IMR-90 (cell line): Measurements from ENCODE around the gene DHRS7B. TPM values are rescaled to one million over a fixed set of nuclear protein-coding genes. Genes with fewer than 3 reads are reported as not detected.
A peak's percentile ranks its signal among the peaks of the same experiment; 100 is the strongest.

Experiments used
- ATAC-seq: fragments of 200-7000 bp; cut with Tn5 transposase; 2 replicates; pipeline ENCODE4 v1.9.1; 2020; ENCODE audit warnings: low read depth, mild to moderate bottlenecking, moderate library complexity
- BruUV-seq: library from RNA; stranded (reverse); fragments of 400-500 nt; replicated peaks from 2 replicates; lab custom pipeline; 2021; lab: Mats Ljungman, UMichigan
- CTCF ChIA-PET: fragments of 300-600 bp; formaldehyde crosslinking; extraction: SDS; loops from one replicate; lab custom pipeline; 2021; ENCODE audit warnings: antibody characterized with exemption; lab: Yijun Ruan, JAX
- POLR2A ChIA-PET: fragments of 300-600 bp; sonication (Branson Sonifier 250); formaldehyde crosslinking; loops from one replicate; lab custom pipeline; 2022; ENCODE audit warnings: antibody characterized with exemption; ENCODE audit not compliant: unreplicated experiment; lab: Charles Lee
- DNase-seq: peaks from one replicate; pipeline ENCODE4 v3.0.0; 2013
- H2AFZ ChIP-seq: replicated peaks from 2 replicates; pipeline ENCODE3; 2013; ENCODE audit warnings: low read length, mild to moderate bottlenecking; ENCODE audit not compliant: poor library complexity
- H2AK5ac ChIP-seq: 2 replicates; pipeline ENCODE4 v1.6.1; 2013; ENCODE audit warnings: low read depth, low read length, inconsistent platforms
- H2AK9ac ChIP-seq: replicated peaks from 2 replicates; pipeline ENCODE3; 2013; ENCODE audit warnings: mild to moderate bottlenecking, low read depth, low read length, moderate library complexity; ENCODE audit not compliant: poor library complexity
- H2BK120ac ChIP-seq: 2 replicates; pipeline ENCODE4 v1.6.1; 2013; ENCODE audit warnings: low read depth, low read length, inconsistent platforms
- H2BK15ac ChIP-seq: 3 replicates; pipeline ENCODE4 v1.6.1; 2013; ENCODE audit warnings: low read depth, low read length, inconsistent platforms
- H2BK20ac ChIP-seq: 2 replicates; pipeline ENCODE4 v1.6.1; 2013; ENCODE audit warnings: low read depth, mild to moderate bottlenecking, inconsistent platforms, low read length, moderate library complexity
- H2BK5ac ChIP-seq: 2 replicates; pipeline ENCODE4 v1.6.1; 2013; ENCODE audit warnings: mild to moderate bottlenecking, low read depth, low read length, inconsistent platforms; ENCODE audit not compliant: poor library complexity, severe bottlenecking
- H3K14ac ChIP-seq: replicated peaks from 2 replicates; pipeline ENCODE4 v1.6.1; 2013; ENCODE audit warnings: low read depth, low read length, inconsistent platforms
- H3K18ac ChIP-seq: 2 replicates; pipeline ENCODE4 v1.6.1; 2013; ENCODE audit warnings: low read depth, low read length, control low read depth
- H3K23ac ChIP-seq: 2 replicates; pipeline ENCODE4 v1.6.1; 2013; ENCODE audit warnings: low read depth, low read length, inconsistent platforms
- H3K27ac ChIP-seq: 2 replicates; pipeline ENCODE4 v1.5.1; 2013; ENCODE audit warnings: mild to moderate bottlenecking, control low read depth, low read length; ENCODE audit not compliant: insufficient read depth
- H3K27me3 ChIP-seq: 2 replicates; pipeline ENCODE4 v1.6.1; 2013; ENCODE audit warnings: low read length; ENCODE audit not compliant: control insufficient read depth, insufficient read depth
- H3K36me3 ChIP-seq: 2 replicates; pipeline ENCODE4 v1.6.1; 2013; ENCODE audit warnings: low read length, mixed read lengths; ENCODE audit not compliant: control insufficient read depth, insufficient read depth
- H3K4ac ChIP-seq: 2 replicates; pipeline ENCODE4 v1.6.1; 2013; ENCODE audit warnings: low read depth, low read length, inconsistent platforms
- H3K4me1 ChIP-seq: 2 replicates; pipeline ENCODE4 v1.6.1; 2013; ENCODE audit warnings: low read length, mixed read lengths; ENCODE audit not compliant: control insufficient read depth, insufficient read depth
- H3K4me2 ChIP-seq: 2 replicates; pipeline ENCODE4 v1.6.1; 2013; ENCODE audit warnings: low read depth, mild to moderate bottlenecking, control low read depth, low read length, moderate library complexity
- H3K4me3 ChIP-seq: 2 replicates; pipeline ENCODE4 v1.5.1; 2013; ENCODE audit warnings: low read depth, mild to moderate bottlenecking, control low read depth, low read length, moderate library complexity; ENCODE audit not compliant: insufficient read depth
- H3K56ac ChIP-seq: 2 replicates; pipeline ENCODE4 v1.6.1; 2013; ENCODE audit warnings: low read length, inconsistent platforms; ENCODE audit not compliant: insufficient read depth; ENCODE audit errors: extremely low read depth
- H3K79me1 ChIP-seq, 2 experiments: 2 replicates each; pipeline ENCODE4 v1.6.1; 2013; ENCODE audit warnings: low read length in 2 of 2, inconsistent platforms in 1 of 2, low read depth in 1 of 2
- H3K9ac ChIP-seq: 2 replicates; pipeline ENCODE4 v1.6.1; 2013; ENCODE audit warnings: low read depth, low read length, control low read depth
- H3K9me1 ChIP-seq: 2 replicates; pipeline ENCODE4 v1.6.1; 2013; ENCODE audit warnings: low read length, inconsistent platforms; ENCODE audit not compliant: insufficient read depth
- H3K9me3 ChIP-seq: 2 replicates; pipeline ENCODE4 v1.6.1; 2013; ENCODE audit warnings: low read length; ENCODE audit not compliant: control insufficient read depth, insufficient read depth
- H4K20me1 ChIP-seq: 2 replicates; pipeline ENCODE4 v1.6.1; 2013; ENCODE audit warnings: low read length, inconsistent platforms; ENCODE audit not compliant: insufficient read depth
- H4K5ac ChIP-seq: 2 replicates; pipeline ENCODE4 v1.6.1; 2013; ENCODE audit warnings: mild to moderate bottlenecking, low read depth, low read length, control low read depth
- H4K8ac ChIP-seq, 2 experiments: 2 replicates each; pipeline ENCODE4 v1.6.1; 2013; ENCODE audit warnings: low read depth in 2 of 2, low read length in 2 of 2, control low read depth in 1 of 2, inconsistent platforms in 1 of 2
- H4K91ac ChIP-seq: 2 replicates; pipeline ENCODE4 v1.6.1; 2013; ENCODE audit warnings: low read depth, low read length, inconsistent platforms; ENCODE audit not compliant: insufficient read depth
- BHLHE40 ChIP-seq: fragments of 150-350 bp; IDR thresholded peaks from 2 replicates; pipeline ENCODE4 v1.6.1; 2016; ENCODE audit warnings: mild to moderate bottlenecking, low read depth, low read length
- CEBPB ChIP-seq: IDR thresholded peaks from 2 replicates; pipeline ENCODE4 v1.6.1; 2012; ENCODE audit warnings: low read depth, low read length, improper control_type of control experiment
- CHD1 ChIP-seq: IDR thresholded peaks from 2 replicates; pipeline ENCODE4 v1.6.1; 2012; ENCODE audit warnings: low read depth, low read length, improper control_type of control experiment
- CTCF ChIP-seq: conservative IDR thresholded peaks from 2 replicates; pipeline ENCODE4 v1.5.1; 2012; ENCODE audit warnings: mild to moderate bottlenecking, low read depth, low read length, improper control_type of control experiment
- ELK1 ChIP-seq: fragments of 150-350 bp; IDR thresholded peaks from 2 replicates; pipeline ENCODE4 v1.6.1; 2016; ENCODE audit warnings: low read depth, mild to moderate bottlenecking, low read length, moderate library complexity, borderline replicate concordance
- FOS ChIP-seq: fragments of 150-350 bp; IDR thresholded peaks from 2 replicates; pipeline ENCODE4 v1.6.1; 2016; ENCODE audit warnings: low read depth, low read length
- MAFK ChIP-seq: IDR thresholded peaks from 2 replicates; pipeline ENCODE4 v1.6.1; 2012; ENCODE audit warnings: low read depth, low read length, improper control_type of control experiment
- MAZ ChIP-seq: IDR thresholded peaks from 2 replicates; pipeline ENCODE4 v1.6.1; 2012; ENCODE audit warnings: low read depth, mild to moderate bottlenecking, low read length, improper control_type of control experiment, moderate library complexity, borderline replicate concordance
- NFE2L2 ChIP-seq: fragments of 150-350 bp; IDR thresholded peaks from 2 replicates; pipeline ENCODE4 v1.6.1; 2016; ENCODE audit warnings: low read depth, mild to moderate bottlenecking, low read length
- POLR2A ChIP-seq: IDR thresholded peaks from 2 replicates; pipeline ENCODE4 v1.6.1; 2012; ENCODE audit warnings: mild to moderate bottlenecking, low read depth, low read length
- RAD21 ChIP-seq: IDR thresholded peaks from 2 replicates; pipeline ENCODE4 v1.6.1; 2012; ENCODE audit warnings: low read length, improper control_type of control experiment
- RCOR1 ChIP-seq: IDR thresholded peaks from 2 replicates; pipeline ENCODE4 v1.6.1; 2012; ENCODE audit warnings: mild to moderate bottlenecking, low read length, improper control_type of control experiment; ENCODE audit not compliant: insufficient replicate concordance
- RFX5 ChIP-seq: IDR thresholded peaks from 2 replicates; pipeline ENCODE4 v1.8.0; 2012; ENCODE audit warnings: low read depth, mild to moderate bottlenecking, low read length, moderate library complexity
- SMC3 ChIP-seq: fragments of 150-350 bp; IDR thresholded peaks from 2 replicates; pipeline ENCODE4 v1.6.1; 2016; ENCODE audit warnings: low read depth, mild to moderate bottlenecking, antibody characterized with exemption, low read length, moderate library complexity
- USF2 ChIP-seq: fragments of 150-350 bp; IDR thresholded peaks from 2 replicates; pipeline ENCODE4 v1.6.1; 2017; ENCODE audit warnings: mild to moderate bottlenecking, antibody characterized with exemption, low read length, low read depth
- WGBS, 2 experiments: methylation state at CpG; one replicate each; pipeline versions ENCODE4 v1.1.5 to v1.1.7; 2013; ENCODE audit warnings: missing lambda C conversion rate in 2 of 2; ENCODE audit not compliant: insufficient read length in 1 of 2; ENCODE audit errors: extremely low coverage in 2 of 2; 5-methylcytosine and 5-hydroxymethylcytosine counted together
- dilution Hi-C: fragments of 300-500 bp; cut with HindIII; formaldehyde crosslinking; loops from one replicate; pipeline ENCODE4 v1.14.3; 2018; ENCODE audit warnings: low sequenced_read_pairs; ENCODE audit not compliant: unreplicated experiment
- in situ Hi-C: fragments of 300-500 bp; cut with MboI; formaldehyde crosslinking; loops from 3 replicates; pipeline ENCODE4 v1.14.3; 2019; ENCODE audit warnings: low sequenced_read_pairs, inconsistent platforms, mixed read lengths
- intact Hi-C: fragments of 100-400 bp; cut with micrococcal nuclease; formaldehyde crosslinking; loops from 2 replicates; pipeline ENCODE4 v1.10.0; 2022
- polyA plus RNA-seq, 3 experiments: library from polyadenylated mRNA; depleted of rRNA; stranded (reverse); fragments of >200 nt; gene quantifications; 2 replicates each; pipeline ENCODE4 v1.2.3, GENCODE V29; 2012; ENCODE audit warnings: low replicate concordance in 1 of 3
- total RNA-seq: library from RNA; depleted of rRNA; stranded (reverse); fragments of >200 nt; gene quantifications from 2 replicates; pipeline ENCODE4 v1.2.3, GENCODE V29; 2012

Gene DHRS7B
- total and polyA plus RNA-seq, 2 of the 4 experiments (the other 2 are of a cell fraction), result 24.4 to 34.4 TPM

GRCh38 chr17:21201874-21202273, 75.1 kb downstream of the DHRS7B start:
- Histone ChIP-seq H3K23ac (no peak overlapping the region), H3K4ac (no peak overlapping the region), H3K18ac (no peak overlapping the region), H3K9me3 (no peaks in the 10 kb centered on the region), H3K56ac (no peak overlapping the region), H3K27ac (no peak overlapping the region), H3K4me2 (no peak overlapping the region), H2AK5ac (no peak overlapping the region), H3K36me3 (peaks cover 24% of the 10 kb centered on the region), H2BK15ac (no peak overlapping the region), H2AFZ (no peak overlapping the region), H2BK5ac (no peak overlapping the region), H3K79me1 (peaks cover 17 to 88% of the 10 kb centered on the region in 2 experiments), H4K91ac (no peak overlapping the region), H2BK20ac (no peak overlapping the region), H2AK9ac (peak overlapping the region; percentile 25), H4K20me1 (peaks cover 97% of the 10 kb centered on the region), H3K4me1 (peaks cover 2% of the 10 kb centered on the region; the same call in 1 of the 2 replicates), H3K9me1 (peaks cover 24% of the 10 kb centered on the region; the same call in 1 of the 2 replicates), H4K8ac (no peak overlapping the region), H3K4me3 (no peak overlapping the region), H3K14ac (no peak overlapping the region), H3K27me3 (no peaks in the 10 kb centered on the region), H4K5ac (no peak overlapping the region), H3K9ac (no peak overlapping the region), H2BK120ac (no peak overlapping the region)
- BruUV-seq, result no TSS peak
- in situ Hi-C loops (no loop called here), intact Hi-C loops (no loop called here), dilution Hi-C loops (no loop called here)
- DNase-seq (no peak), ATAC-seq (no peak)
- ChIA-PET CTCF (no interaction called here), POLR2A (no interaction called here)
- WGBS, 2 experiments, result 100% methylated on average over 5 of the region's 11 CpGs; no CpG with 5 or more reads in 1 of the 2 experiments
- TF ChIP-seq CTCF (no peak), CHD1 (no peak), MAZ (no peak), CEBPB (no peak), RCOR1 (no peak), FOS (no peak), BHLHE40 (no peak), POLR2A (no peak), RFX5 (no peak), NFE2L2 (no peak), SMC3 (no peak), MAFK (no peak), RAD21 (no peak), USF2 (no peak), ELK1 (no peak)
